Measurements from ENCODE around the gene ZNF627. TPM values are rescaled to one million over a fixed set of nuclear protein-coding genes. Genes with fewer than 3 reads are reported as not detected.

ZNF627 gene
- total RNA-seq, 1 experiment from 2014 or later = 9.0 TPM

- intact Hi-C loops (cut with micrococcal nuclease; ENCODE audit: unreplicated experiment) = loop anchor here (5.0 kb wide), 1 partner anchor 180 kb away; the partner anchor contains the start of gene ZNF823
- no peak for DNase-seq
- CTCF ChIA-PET = interaction anchor here (0.7 to 1.2 kb wide), 2 partner anchors 176 to 584 kb away, joined by 3 to 4 read pairs; no protein-coding TSS in a partner anchor
- H3K4me3 ChIP-seq (ENCODE audit: low read depth, low read length) = no peak overlapping the region
- no peak for TF ChIP-seq CTCF (IDR thresholded peaks at IDR 0.05; ENCODE audit: insufficient read depth in 1 of 2, low read depth in 1 of 2, low read length in 1 of 2, severe bottlenecking in 1 of 2, unreplicated experiment in 1 of 2)
- H3K36me3 ChIP-seq (ENCODE audit: control insufficient read depth, insufficient read depth, low read length) = no peaks in the 10 kb centered on the region; the same call in 1 of the 2 replicates
- peaks cover 21% of the 10 kb centered on the region for H3K36me3 Mint-ChIP-seq (ENCODE audit: insufficient read depth, unreplicated experiment)
- BruUV-seq (replicated peaks) = no TSS peak
- peaks cover 13% of the 10 kb centered on the region for H3K4me1 Mint-ChIP-seq (ENCODE audit: low read depth, unreplicated experiment)
- H3K27me3 Mint-ChIP-seq (ENCODE audit: insufficient read depth, unreplicated experiment) = no peaks in the 10 kb centered on the region
- H3K27me3 ChIP-seq (replicated peaks; ENCODE audit: control insufficient read depth, insufficient read depth, low read length) = no peaks in the 10 kb centered on the region
- H3K9me3 ChIP-seq = no peaks in the 10 kb centered on the region
- H3K4me3 Mint-ChIP-seq (ENCODE audit: unreplicated experiment) = no peak overlapping the region
- H3K4me1 ChIP-seq = 0 out of 2 replicates have a peak, but pooled peaks cover 5% of the 10 kb centered on the region
- H3K9me3 Mint-ChIP-seq (ENCODE audit: unreplicated experiment) = no peaks in the 10 kb centered on the region
- POLR2A ChIA-PET = no interaction called here
- no peak overlapping the region for H3K27ac Mint-ChIP-seq (ENCODE audit: unreplicated experiment)
Observed at GRCh38 chr19:11556634-11557420, 40.5 kb upstream of the ZNF627 start.

- DNase-seq = peak; percentile 96 to 97
- peak within 1 kb of the TSS; percentile 73 for H3K4me3 ChIP-seq (ENCODE audit: low read depth, low read length)
- no peaks in the 10 kb centered on the region; the same call in 1 of the 2 replicates for H3K36me3 ChIP-seq (ENCODE audit: control insufficient read depth, insufficient read depth, low read length)
- Mint-ChIP-seq H3K27me3 (ENCODE audit: insufficient read depth, unreplicated experiment) (no peaks in the 10 kb centered on the region), H3K9me3 (ENCODE audit: unreplicated experiment) (no peaks in the 10 kb centered on the region), H3K36me3 (ENCODE audit: insufficient read depth, unreplicated experiment) (peaks cover 18% of the 10 kb centered on the region), H3K4me3 (ENCODE audit: unreplicated experiment) (peak within 1 kb of the TSS; percentile 90), H3K4me1 (ENCODE audit: low read depth, unreplicated experiment) (peaks cover 13% of the 10 kb centered on the region), H3K27ac (ENCODE audit: unreplicated experiment) (peak within 1 kb of the TSS; percentile 90)
- ChIA-PET CTCF (interaction anchor here (0.6 to 1.8 kb wide), 8 partner anchors 30 to 581 kb away, joined by 3 to 9 read pairs (median 4); partner anchors contain the start of genes ECSIT, EPOR and ZNF20), POLR2A (interaction anchor here (0.8 to 0.9 kb wide), 2 partner anchors 30 to 952 kb away, joined by 4 to 8 read pairs; partner anchors contain the start of gene ECSIT)
- peak in 1 of 2 experiments; percentile 39 for TF ChIP-seq CTCF (IDR thresholded peaks at IDR 0.05; ENCODE audit: insufficient read depth in 1 of 2, low read depth in 1 of 2, low read length in 1 of 2, severe bottlenecking in 1 of 2, unreplicated experiment in 1 of 2)
- no peaks in the 10 kb centered on the region for H3K27me3 ChIP-seq (replicated peaks; ENCODE audit: control insufficient read depth, insufficient read depth, low read length)
- TSS peak; percentile 96 for BruUV-seq (replicated peaks)
- no peaks in the 10 kb centered on the region for H3K9me3 ChIP-seq
- intact Hi-C loops (cut with micrococcal nuclease; ENCODE audit: unreplicated experiment) = loop anchor here (5.0 kb wide), 1 partner anchor 178 kb away; the partner anchor contains the start of gene ZNF823
- 0 out of 2 replicates have a peak, but pooled peaks cover 5% of the 10 kb centered on the region for H3K4me1 ChIP-seq
Observed at GRCh38 chr19:11558881-11559828, 38.1 kb upstream of the ZNF627 start, which contains the start of gene ELOF1. TSS of gene ELOF1 (minus strand) at chr19:11559230. CDS start at chr19:11554347, 4,883 bp downstream.
